Progenitor cell of endocrine pancreas (in vitro differentiated cells): ENCODE results near the gene TLR8. TPM values are rescaled to one million over a fixed set of nuclear protein-coding genes. Genes with fewer than 3 reads are reported as not detected.
A peak's percentile ranks its signal among the peaks of the same experiment; 100 is the strongest.

Experiments
- DNase-seq: peaks from one replicate; pipeline ENCODE4 v3.0.0; 2021; ENCODE audit warnings: low spot score; ENCODE audit not compliant: unreplicated experiment
- H3K27ac Mint-ChIP-seq: 2 replicates; pipeline ENCODE4 v1.8.0; 2021; ENCODE audit warnings: mild to moderate bottlenecking, moderate library complexity, mixed read lengths
- H3K27me3 Mint-ChIP-seq: 2 replicates; pipeline ENCODE4 v1.8.0; 2021; ENCODE audit warnings: mixed read lengths
- H3K36me3 Mint-ChIP-seq: 2 replicates; pipeline ENCODE4 v1.8.0; 2022; ENCODE audit warnings: mixed read lengths; ENCODE audit not compliant: insufficient read depth
- H3K4me1 Mint-ChIP-seq: 2 replicates; pipeline ENCODE4 v1.8.0; 2021; ENCODE audit warnings: low read depth, mixed read lengths
- H3K4me3 Mint-ChIP-seq: 2 replicates; pipeline ENCODE4 v1.8.0; 2021; ENCODE audit warnings: low read depth, mild to moderate bottlenecking, moderate library complexity, mixed read lengths
- H3K9me3 Mint-ChIP-seq: 2 replicates; pipeline ENCODE4 v1.8.0; 2021; ENCODE audit warnings: low read depth, mixed read lengths
- CTCF ChIP-seq: fragments of 200-600 bp; sonication (generic); IDR thresholded peaks from one replicate; pipeline ENCODE4 v1.5.0; 2021; ENCODE audit warnings: antibody characterized with exemption, mild to moderate bottlenecking; ENCODE audit not compliant: unreplicated experiment
- total RNA-seq: library from RNA; stranded (reverse); gene quantifications from 2 replicates; pipeline ENCODE4 v1.2.1, GENCODE V29; 2021

The TLR8 gene
- total RNA-seq, 1 donor from 2014 or later, result not detected

GRCh38 chrX:12895866-12896265 is 10.6 kb upstream of the TLR8 start:
- Mint-ChIP-seq H3K9me3 (peaks cover 11% of the 10 kb centered on the region), H3K4me3 (no peak overlapping the region), H3K27me3 (no peaks in the 10 kb centered on the region), H3K27ac (no peak overlapping the region), H3K4me1 (no peaks in the 10 kb centered on the region), H3K36me3 (no peaks in the 10 kb centered on the region)
- no peak for DNase-seq
- TF ChIP-seq CTCF, result no peak

GRCh38 chrX:12896935-12897334 is 9.5 kb upstream of the TLR8 start:
- no peak overlapping the region for H3K27ac Mint-ChIP-seq
- no peak overlapping the region for H3K4me3 Mint-ChIP-seq
- no peak for TF ChIP-seq CTCF
- no peaks in the 10 kb centered on the region for H3K36me3 Mint-ChIP-seq
- no peak for DNase-seq
- no peaks in the 10 kb centered on the region for H3K4me1 Mint-ChIP-seq
- H3K9me3 Mint-ChIP-seq, result peaks cover 11% of the 10 kb centered on the region
- no peaks in the 10 kb centered on the region for H3K27me3 Mint-ChIP-seq

- Mint-ChIP-seq H3K4me3 (no peak overlapping the region), H3K27me3 (peaks cover 2% of the 10 kb centered on the region), H3K27ac (no peak overlapping the region), H3K4me1 (no peaks in the 10 kb centered on the region), H3K9me3 (peaks cover 7% of the 10 kb centered on the region), H3K36me3 (no peaks in the 10 kb centered on the region)
- DNase-seq, result no peak
- no peak for TF ChIP-seq CTCF
Observed at GRCh38 chrX:12898073-12898472, 8.3 kb upstream of the TLR8 start.

GRCh38 chrX:12899506-12899905 is 6.9 kb upstream of the TLR8 start:
- no peak for TF ChIP-seq CTCF
- Mint-ChIP-seq H3K4me1 (no peaks in the 10 kb centered on the region), H3K36me3 (no peaks in the 10 kb centered on the region), H3K27me3 (peaks cover 2% of the 10 kb centered on the region), H3K27ac (no peak overlapping the region), H3K9me3 (peaks cover 8% of the 10 kb centered on the region), H3K4me3 (no peak overlapping the region)
- no peak for DNase-seq

GRCh38 chrX:12901486-12901885 is 4.9 kb upstream of the TLR8 start:
- H3K4me3 Mint-ChIP-seq, result no peak overlapping the region
- peaks cover 11% of the 10 kb centered on the region for H3K9me3 Mint-ChIP-seq
- no peaks in the 10 kb centered on the region for H3K36me3 Mint-ChIP-seq
- H3K27me3 Mint-ChIP-seq, result peaks cover 2% of the 10 kb centered on the region
- no peaks in the 10 kb centered on the region for H3K4me1 Mint-ChIP-seq
- DNase-seq, result peak; percentile 16
- no peak overlapping the region for H3K27ac Mint-ChIP-seq
- TF ChIP-seq CTCF, result peak; percentile 68

- Mint-ChIP-seq H3K9me3 (peaks cover 7% of the 10 kb centered on the region), H3K27ac (no peak overlapping the region), H3K36me3 (no peaks in the 10 kb centered on the region), H3K27me3 (peaks cover 2% of the 10 kb centered on the region), H3K4me1 (no peaks in the 10 kb centered on the region), H3K4me3 (no peak overlapping the region)
- no peak for DNase-seq
- TF ChIP-seq CTCF, result no peak
Observed at GRCh38 chrX:12903646-12904045, 2.8 kb upstream of the TLR8 start.
